ENCODE data around the gene HOXB6. TPM values are rescaled to one million over a fixed set of nuclear protein-coding genes. Genes with fewer than 3 reads are reported as not detected.
A peak's percentile ranks its signal among the peaks of the same experiment; 100 is the strongest.

HOXB6 gene
- polyA plus RNA-seq, 2 donors = 0.29 to 0.31 TPM

DNA sequence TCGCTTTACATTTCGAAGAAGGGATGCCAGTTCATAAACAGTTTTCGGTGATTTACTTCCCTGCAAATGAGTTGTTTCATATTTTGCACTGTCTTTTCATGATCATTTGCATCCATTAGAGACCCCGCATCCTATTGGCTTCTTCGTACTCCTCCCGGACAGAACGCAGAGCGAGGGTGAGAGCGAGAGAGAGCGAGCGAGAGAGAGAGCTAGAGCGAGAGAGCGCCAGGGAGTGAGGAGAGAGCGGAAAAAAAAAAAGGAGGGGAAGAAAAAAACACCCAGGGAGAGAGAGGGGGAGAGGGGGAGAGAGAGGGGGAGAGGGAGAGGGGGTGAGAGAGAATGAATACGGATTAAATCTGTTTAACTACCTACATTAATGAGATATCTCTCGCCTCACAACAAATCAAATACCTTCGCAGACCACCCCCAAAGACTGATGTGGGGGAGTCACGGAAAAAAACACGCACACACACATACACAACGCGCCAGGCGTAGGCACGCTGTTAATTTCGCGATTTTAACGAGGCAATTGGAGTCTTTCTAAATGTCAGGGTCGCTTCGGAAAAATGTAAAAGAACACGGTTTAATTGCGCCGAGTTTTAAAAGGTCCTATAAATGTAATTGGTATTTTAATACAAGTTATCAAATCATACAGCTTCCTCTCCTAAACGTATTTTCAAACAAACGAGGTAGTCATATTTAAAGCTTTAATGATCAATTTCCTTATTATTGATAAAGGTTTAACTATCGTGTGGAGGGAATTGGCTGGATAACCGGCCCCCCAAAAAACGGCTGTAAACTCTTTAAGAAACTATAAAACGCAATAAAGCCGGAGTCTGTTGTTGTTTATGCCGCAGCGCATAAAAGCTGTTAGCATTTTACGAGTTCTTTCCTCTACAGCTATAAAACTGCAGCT, 10.5 kb upstream of the HOXB6 start, which contains the start of gene HOXB8:
Gene HOXB8, minus strand, starts transcription at position 246 of the 916 bp plus-strand sequence. CDS start 588 bp downstream, outside the sequence.
- H3K4me3 ChIP-seq (ENCODE audit: low read depth in 1 of 2, low read length in 2 of 2) = no peak within 1 kb of the TSS
- WGBS, 2 donors = 15 to 20% methylated on average over 40 to 41 of the region's 41 CpGs
- no peak within 1 kb of the TSS for H3K27ac ChIP-seq (ENCODE audit: low read depth in 2 of 2, low read length in 1 of 2)
- no peaks in the 10 kb centered on the region for H3K9me3 ChIP-seq (ENCODE audit: control insufficient read depth in 2 of 2, insufficient read depth in 1 of 2, low read depth in 1 of 2, low read length in 1 of 2)
- no peaks in the 10 kb centered on the region for H3K36me3 ChIP-seq (ENCODE audit: control insufficient read depth in 2 of 2, insufficient read depth in 2 of 2, low read length in 1 of 2)
- peaks cover 14 to 59% of the 10 kb centered on the region in 2 donors for H3K27me3 ChIP-seq (ENCODE audit: control insufficient read depth in 1 of 2, insufficient read depth in 2 of 2, low read length in 2 of 2)
- H3K4me1 ChIP-seq (ENCODE audit: control insufficient read depth in 2 of 2, insufficient read depth in 2 of 2, low read length in 1 of 2) = peaks cover 4 to 8% of the 10 kb centered on the region in 2 donors

DNA sequence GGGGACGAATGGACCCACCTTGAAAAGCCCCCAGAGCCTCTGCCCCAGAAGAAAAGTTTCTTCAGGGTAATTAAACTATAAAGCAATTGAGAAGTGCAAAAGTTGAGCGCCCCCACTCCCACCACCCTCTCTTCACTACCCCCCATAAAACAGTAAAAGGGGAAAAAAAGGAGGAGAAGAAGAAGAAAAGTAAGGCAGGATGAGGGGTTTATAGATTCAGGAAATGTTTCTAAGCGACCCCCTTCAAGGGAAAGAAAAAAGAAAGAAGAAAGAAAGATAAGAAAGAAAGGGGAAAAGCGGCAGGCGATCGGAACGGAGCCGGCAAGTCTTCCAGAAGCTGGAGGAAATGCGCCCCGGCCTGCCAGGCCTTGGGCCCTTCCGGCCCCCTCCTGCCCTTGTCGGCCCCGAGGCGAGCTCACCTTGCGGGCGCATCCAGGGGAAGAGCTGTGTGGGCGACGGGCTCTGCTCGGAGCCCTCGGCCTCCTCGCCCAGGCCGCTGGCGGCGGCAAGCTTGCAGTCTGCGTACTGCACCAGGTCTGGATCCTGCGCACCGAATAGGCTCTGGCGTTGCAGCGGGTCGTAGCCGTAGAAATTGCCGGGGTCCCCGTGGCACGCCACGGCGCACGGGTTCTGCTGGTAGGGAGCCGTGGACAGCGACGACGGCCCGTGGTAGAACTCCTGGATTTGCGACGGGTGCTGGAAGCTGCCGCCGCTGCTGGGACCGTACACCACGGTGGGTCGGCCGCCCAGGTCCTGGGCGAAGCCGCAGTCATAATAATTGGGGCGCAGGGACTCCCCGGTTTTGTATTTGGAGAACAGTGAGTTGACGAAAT, 9.3 kb upstream of the HOXB6 start:
- Histone ChIP-seq H3K27ac (ENCODE audit: low read depth in 2 of 2, low read length in 1 of 2) (no peak overlapping the region), H3K9me3 (ENCODE audit: control insufficient read depth in 2 of 2, insufficient read depth in 1 of 2, low read depth in 1 of 2, low read length in 1 of 2) (no peaks in the 10 kb centered on the region), H3K4me3 (ENCODE audit: low read depth in 1 of 2, low read length in 2 of 2) (no peak overlapping the region), H3K36me3 (ENCODE audit: control insufficient read depth in 2 of 2, insufficient read depth in 2 of 2, low read length in 1 of 2) (no peaks in the 10 kb centered on the region), H3K27me3 (ENCODE audit: control insufficient read depth in 1 of 2, insufficient read depth in 2 of 2, low read length in 2 of 2) (peaks cover 14 to 63% of the 10 kb centered on the region in 2 donors), H3K4me1 (ENCODE audit: control insufficient read depth in 2 of 2, insufficient read depth in 2 of 2, low read length in 1 of 2) (peaks cover 6 to 11% of the 10 kb centered on the region in 2 donors)
- WGBS, 2 donors = 7% methylated on average over 52 to 55 of the region's 55 CpGs

DNA sequence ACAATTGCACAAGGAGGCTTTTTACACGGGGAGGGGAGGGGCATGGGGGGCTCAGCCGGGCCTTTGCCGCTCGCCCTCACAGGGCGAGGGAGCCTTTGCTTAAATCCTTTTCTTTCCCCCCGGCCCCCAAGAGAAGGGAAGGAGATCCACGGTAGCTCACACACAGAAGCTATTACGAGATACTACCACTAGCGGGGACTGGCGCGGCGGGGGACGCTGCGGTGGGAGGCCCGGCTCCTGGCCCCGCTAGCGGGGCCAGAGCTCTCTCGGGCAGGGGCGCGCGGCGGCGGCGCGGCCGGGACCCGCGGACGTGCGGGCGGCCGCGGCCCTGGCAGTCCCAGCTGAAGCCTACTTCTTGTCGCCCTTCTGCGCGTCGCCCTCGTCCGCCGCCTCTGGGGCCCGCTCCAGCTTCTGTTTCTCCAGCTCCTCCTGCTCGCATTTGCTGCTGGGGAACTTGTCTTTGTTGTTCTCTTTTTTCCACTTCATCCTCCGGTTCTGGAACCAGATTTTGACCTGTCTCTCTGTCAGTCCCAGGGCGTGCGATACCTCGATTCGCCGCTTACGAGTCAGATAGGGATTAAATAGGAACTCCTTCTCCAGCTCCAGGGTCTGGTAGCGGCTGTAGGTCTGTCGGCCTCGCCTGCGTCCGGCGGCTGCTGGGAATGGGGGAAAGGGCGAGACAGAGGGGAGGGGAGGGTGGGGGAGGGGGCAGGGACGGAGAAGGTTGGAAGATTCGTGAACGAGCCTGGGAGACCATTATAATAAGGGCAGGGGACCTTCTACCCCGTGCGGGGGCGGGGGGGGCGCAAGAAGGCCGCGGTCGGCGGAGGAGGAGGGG, 8.3 kb upstream of the HOXB6 start:
- WGBS, 2 donors = 3 to 4% methylated on average over 65 to 67 of the region's 67 CpGs
- Histone ChIP-seq H3K4me1 (ENCODE audit: control insufficient read depth in 2 of 2, insufficient read depth in 2 of 2, low read length in 1 of 2) (peaks cover 6 to 11% of the 10 kb centered on the region in 2 donors), H3K36me3 (ENCODE audit: control insufficient read depth in 2 of 2, insufficient read depth in 2 of 2, low read length in 1 of 2) (no peaks in the 10 kb centered on the region), H3K4me3 (ENCODE audit: low read depth in 1 of 2, low read length in 2 of 2) (peak overlapping the region in 1 of 2 donors; percentile 16), H3K27ac (ENCODE audit: low read depth in 2 of 2, low read length in 1 of 2) (no peak overlapping the region), H3K27me3 (ENCODE audit: control insufficient read depth in 1 of 2, insufficient read depth in 2 of 2, low read length in 2 of 2) (peaks cover 14 to 60% of the 10 kb centered on the region in 2 donors), H3K9me3 (ENCODE audit: control insufficient read depth in 2 of 2, insufficient read depth in 1 of 2, low read depth in 1 of 2, low read length in 1 of 2) (no peaks in the 10 kb centered on the region)

DNA sequence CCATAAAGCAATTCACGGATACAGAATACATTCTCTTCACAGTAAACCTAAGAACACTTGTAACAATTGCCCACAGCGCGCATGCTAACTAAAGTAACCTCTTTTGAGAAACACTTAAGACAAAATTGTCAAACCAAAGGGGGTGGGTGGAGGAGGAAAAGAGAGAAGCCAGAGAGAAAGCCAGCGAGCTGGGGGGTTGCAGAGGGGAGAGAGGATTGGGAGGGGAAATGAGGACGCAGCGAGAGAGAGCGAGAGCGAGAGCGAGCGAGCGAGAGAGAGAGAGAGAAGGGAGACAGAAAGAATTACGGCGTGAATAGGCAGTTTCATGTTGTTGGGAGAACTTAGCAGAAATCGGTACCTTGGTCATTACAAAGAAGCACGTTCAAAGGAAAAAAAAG, 7.7 kb upstream of the HOXB6 start:
- WGBS, 2 donors = 1 to 6% methylated on average over 15 of the region's 15 CpGs

DNA sequence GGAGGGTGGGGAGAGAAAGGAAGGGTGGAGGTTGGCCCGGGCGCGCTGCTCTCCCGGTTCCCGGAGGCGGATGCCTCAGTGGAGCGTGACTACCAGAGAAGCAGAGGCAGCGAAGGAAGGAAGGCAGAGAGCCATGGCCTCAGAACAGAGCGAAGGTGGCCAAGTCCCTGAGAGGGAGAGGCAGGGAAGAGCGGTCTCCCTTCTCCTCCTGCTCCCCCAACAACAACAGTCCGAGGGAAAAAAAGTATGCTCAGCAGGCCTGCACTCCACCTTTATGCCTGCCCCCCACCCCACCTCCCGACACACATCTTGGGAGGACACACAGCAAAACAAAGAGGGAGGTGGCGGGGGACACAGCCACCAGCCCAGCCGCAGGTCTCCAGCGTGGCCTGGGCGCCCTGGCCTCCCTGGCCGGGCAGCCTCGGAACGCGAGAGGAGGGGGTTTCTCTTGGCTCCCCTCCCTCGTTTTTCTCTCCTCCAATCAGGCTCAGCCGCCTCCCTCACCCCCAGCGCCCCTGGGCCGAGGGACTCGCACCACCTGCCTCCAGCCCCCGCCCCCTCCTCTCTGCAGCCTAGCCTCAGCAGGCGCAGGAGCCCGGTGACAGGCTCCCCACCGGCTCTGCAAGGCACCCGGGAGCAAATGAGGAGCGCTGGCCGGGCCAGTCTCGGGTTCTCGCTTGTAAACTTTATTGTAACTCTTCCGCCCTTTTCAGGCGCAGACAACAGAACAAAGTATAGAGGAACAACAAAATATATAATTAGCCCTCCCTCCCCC, 7.1 kb upstream of the HOXB6 start:
- H3K36me3 ChIP-seq (ENCODE audit: control insufficient read depth in 2 of 2, insufficient read depth in 2 of 2, low read length in 1 of 2) = no peaks in the 10 kb centered on the region
- no peak overlapping the region for H3K27ac ChIP-seq (ENCODE audit: low read depth in 2 of 2, low read length in 1 of 2)
- WGBS, 2 donors = 9 to 10% methylated on average over 33 to 36 of the region's 36 CpGs
- H3K27me3 ChIP-seq (ENCODE audit: control insufficient read depth in 1 of 2, insufficient read depth in 2 of 2, low read length in 2 of 2) = peaks cover 7 to 53% of the 10 kb centered on the region in 2 donors
- no peaks in the 10 kb centered on the region for H3K9me3 ChIP-seq (ENCODE audit: control insufficient read depth in 2 of 2, insufficient read depth in 1 of 2, low read depth in 1 of 2, low read length in 1 of 2)
- H3K4me3 ChIP-seq (ENCODE audit: low read depth in 1 of 2, low read length in 2 of 2) = no peak overlapping the region
- peaks cover 6 to 11% of the 10 kb centered on the region in 2 donors for H3K4me1 ChIP-seq (ENCODE audit: control insufficient read depth in 2 of 2, insufficient read depth in 2 of 2, low read length in 1 of 2)

More for the DNA sequence above, 7.7 kb upstream of the HOXB6 start:
- peak overlapping the region in 1 of 2 donors; percentile 16 for H3K4me3 ChIP-seq (ENCODE audit: low read depth in 1 of 2, low read length in 2 of 2)
- peaks cover 10 to 56% of the 10 kb centered on the region in 2 donors for H3K27me3 ChIP-seq (ENCODE audit: control insufficient read depth in 1 of 2, insufficient read depth in 2 of 2, low read length in 2 of 2)
- H3K36me3 ChIP-seq (ENCODE audit: control insufficient read depth in 2 of 2, insufficient read depth in 2 of 2, low read length in 1 of 2) = no peaks in the 10 kb centered on the region
- no peak overlapping the region for H3K27ac ChIP-seq (ENCODE audit: low read depth in 2 of 2, low read length in 1 of 2)
- peaks cover 6 to 11% of the 10 kb centered on the region in 2 donors for H3K4me1 ChIP-seq (ENCODE audit: control insufficient read depth in 2 of 2, insufficient read depth in 2 of 2, low read length in 1 of 2)
- H3K9me3 ChIP-seq (ENCODE audit: control insufficient read depth in 2 of 2, insufficient read depth in 1 of 2, low read depth in 1 of 2, low read length in 1 of 2) = no peaks in the 10 kb centered on the region

DNA sequence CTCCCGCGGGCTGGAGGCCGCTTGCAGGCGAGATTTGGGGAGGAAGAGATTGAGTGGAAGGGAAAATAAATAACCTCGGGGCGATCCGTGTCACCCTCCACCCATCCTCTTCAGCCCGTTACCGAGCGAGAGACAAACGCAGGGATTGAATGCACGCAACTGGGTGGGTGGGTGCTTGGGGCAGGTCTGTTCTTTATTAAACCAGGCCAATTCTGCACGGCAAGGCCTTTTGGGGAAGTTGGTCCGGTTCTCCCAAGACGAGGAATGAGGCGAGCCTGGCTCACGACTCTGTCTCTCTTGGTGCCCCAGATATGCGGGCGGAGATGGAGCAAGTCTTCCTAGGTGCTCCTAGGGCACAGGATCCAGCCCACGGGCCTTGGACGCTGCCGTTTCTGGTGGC, 6.4 kb upstream of the HOXB6 start:
- H3K4me1 ChIP-seq (ENCODE audit: control insufficient read depth in 2 of 2, insufficient read depth in 2 of 2, low read length in 1 of 2) = peaks cover 6 to 11% of the 10 kb centered on the region in 2 donors
- H3K27me3 ChIP-seq (ENCODE audit: control insufficient read depth in 1 of 2, insufficient read depth in 2 of 2, low read length in 2 of 2) = peaks cover 6 to 51% of the 10 kb centered on the region in 2 donors
- no peaks in the 10 kb centered on the region for H3K9me3 ChIP-seq (ENCODE audit: control insufficient read depth in 2 of 2, insufficient read depth in 1 of 2, low read depth in 1 of 2, low read length in 1 of 2)
- H3K36me3 ChIP-seq (ENCODE audit: control insufficient read depth in 2 of 2, insufficient read depth in 2 of 2, low read length in 1 of 2) = no peaks in the 10 kb centered on the region
- peak overlapping the region; percentile 41 to 56 for H3K4me3 ChIP-seq (ENCODE audit: low read depth in 1 of 2, low read length in 2 of 2)
- 4 to 6% methylated on average over 22 of the region's 22 CpGs for WGBS, 2 donors
- H3K27ac ChIP-seq (ENCODE audit: low read depth in 2 of 2, low read length in 1 of 2) = no peak overlapping the region

DNA sequence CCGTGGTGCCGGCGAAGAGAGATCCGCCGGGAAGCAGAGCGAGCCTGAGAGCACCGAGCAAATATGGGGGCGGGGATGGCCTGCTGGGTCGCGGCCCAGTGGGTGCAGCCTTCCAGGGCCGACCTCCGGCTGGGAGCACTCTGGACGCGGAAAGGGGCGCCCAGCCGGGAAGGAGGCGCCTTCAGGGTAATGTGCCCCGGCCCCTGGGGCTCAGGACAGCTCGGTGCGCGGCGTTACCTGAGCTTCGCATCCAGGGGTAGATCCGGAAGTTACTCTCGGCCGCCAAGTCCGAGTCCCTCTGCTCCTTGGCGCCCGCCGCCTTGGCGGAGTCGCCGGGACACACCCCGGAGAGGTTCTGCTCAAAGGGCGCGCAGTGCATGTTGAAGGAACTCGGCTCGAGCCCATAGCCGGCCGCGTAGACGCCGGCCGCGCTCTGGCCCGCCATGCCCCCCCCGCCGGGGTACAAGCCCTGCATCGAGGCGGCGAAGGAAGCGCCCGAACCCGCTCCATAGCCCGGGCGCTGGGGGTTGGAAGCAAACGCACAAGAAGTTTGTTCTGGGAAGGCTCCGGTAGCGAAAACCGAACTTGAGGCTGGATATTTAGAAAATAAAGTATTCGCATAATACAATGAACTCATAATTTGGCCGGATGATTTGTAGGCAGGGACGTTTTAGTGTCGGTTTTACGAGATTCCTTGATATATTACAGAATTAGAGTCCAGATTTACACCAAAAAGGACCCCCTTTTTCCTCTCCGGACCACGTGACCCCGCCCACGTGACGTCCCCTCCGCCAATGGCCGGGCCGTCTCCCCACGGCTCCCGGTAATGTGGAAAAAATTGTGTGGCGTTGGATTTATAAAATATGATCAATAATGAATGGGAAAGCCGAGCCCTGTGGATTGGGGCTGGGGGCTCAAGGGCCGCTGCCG, 5.8 kb upstream of the HOXB6 start, which contains the start of gene HOXB7:
Gene HOXB7, minus strand, starts transcription at position 736 of the 930 bp plus-strand sequence. Its CDS starts 99 bp downstream, at position 637.
- 1 to 2% methylated on average over 79 of the region's 79 CpGs for WGBS, 2 donors
- Histone ChIP-seq H3K36me3 (ENCODE audit: control insufficient read depth in 2 of 2, insufficient read depth in 2 of 2, low read length in 1 of 2) (no peaks in the 10 kb centered on the region), H3K27ac (ENCODE audit: low read depth in 2 of 2, low read length in 1 of 2) (no peak within 1 kb of the TSS), H3K4me1 (ENCODE audit: control insufficient read depth in 2 of 2, insufficient read depth in 2 of 2, low read length in 1 of 2) (peaks cover 6 to 11% of the 10 kb centered on the region in 2 donors), H3K9me3 (ENCODE audit: control insufficient read depth in 2 of 2, insufficient read depth in 1 of 2, low read depth in 1 of 2, low read length in 1 of 2) (no peaks in the 10 kb centered on the region), H3K27me3 (ENCODE audit: control insufficient read depth in 1 of 2, insufficient read depth in 2 of 2, low read length in 2 of 2) (peaks cover 6 to 47% of the 10 kb centered on the region in 2 donors), H3K4me3 (ENCODE audit: low read depth in 1 of 2, low read length in 2 of 2) (peak within 1 kb of the TSS; percentile 41 to 56)

Data from esophagus (tissue), 2 donors.